Natural killer cell (primary cell): Measurements from ENCODE around the gene REEP5. TPM values are rescaled to one million over a fixed set of nuclear protein-coding genes. Genes with fewer than 3 reads are reported as not detected.

Experiments used
- ATAC-seq, 3 donors: fragments of 150-1000 bp in 2 of 3; fragments of 200-7000 bp in 1 of 3; cut with Tn5 transposase; 1 replicate in 1 of 3; 2 replicates in 2 of 3; pipeline ENCODE4 v1.10.0; 2021; ENCODE audit warnings: mild to moderate bottlenecking in 2 of 3, moderate library complexity in 2 of 3
- DNase-seq, 2 donors: peaks; one replicate each; pipeline versions ENCODE4 v3.0.0 to v3.0.0-alpha.2; 2013 to 2021; ENCODE audit warnings: mixed read lengths in 1 of 2
- H3K27ac ChIP-seq: one replicate; pipeline ENCODE4 v1.5.1; 2013; ENCODE audit warnings: mild to moderate bottlenecking, low read length
- H3K27me3 ChIP-seq: one replicate; pipeline ENCODE4 v1.6.1; 2013; ENCODE audit warnings: low read length; ENCODE audit not compliant: control insufficient read depth, insufficient read depth
- H3K36me3 ChIP-seq: one replicate; pipeline ENCODE4 v1.6.1; 2013; ENCODE audit warnings: low read length; ENCODE audit not compliant: control insufficient read depth, insufficient read depth
- H3K4me1 ChIP-seq: one replicate; pipeline ENCODE4 v1.6.1; 2013; ENCODE audit warnings: low read length; ENCODE audit not compliant: control insufficient read depth, insufficient read depth
- H3K4me3 ChIP-seq: one replicate; pipeline ENCODE4 v1.5.1; 2013; ENCODE audit warnings: low read length
- H3K9me3 ChIP-seq: one replicate; pipeline ENCODE4 v1.6.1; 2013; ENCODE audit warnings: low read length; ENCODE audit not compliant: control insufficient read depth, insufficient read depth
- H3K27ac Mint-ChIP-seq, 2 donors: one replicate each; pipeline ENCODE4 v1.8.0; 2022; ENCODE audit warnings: mild to moderate bottlenecking in 2 of 2, mixed read lengths in 2 of 2, moderate library complexity in 1 of 2
- H3K27me3 Mint-ChIP-seq, 2 donors: one replicate each; pipeline ENCODE4 v1.8.0; 2022; ENCODE audit warnings: low read depth in 2 of 2, mixed read lengths in 2 of 2
- H3K36me3 Mint-ChIP-seq: one replicate; pipeline ENCODE4 v1.8.0; 2022; ENCODE audit warnings: mixed read lengths
- H3K4me1 Mint-ChIP-seq, 2 donors: one replicate each; pipeline ENCODE4 v1.8.0; 2022; ENCODE audit warnings: mixed read lengths in 2 of 2
- H3K4me3 Mint-ChIP-seq: one replicate; pipeline ENCODE4 v1.8.0; 2022; ENCODE audit warnings: mild to moderate bottlenecking, moderate library complexity, mixed read lengths
- H3K9me3 Mint-ChIP-seq, 2 donors: one replicate each; pipeline ENCODE4 v1.8.0; 2022; ENCODE audit warnings: mixed read lengths in 2 of 2
- WGBS: methylation state at CpG from one replicate; pipeline ENCODE4 v1.1.7; 2013; ENCODE audit warnings: missing lambda C conversion rate; ENCODE audit not compliant: insufficient coverage; 5-methylcytosine and 5-hydroxymethylcytosine counted together
- intact Hi-C: fragments of 100-400 bp; cut with micrococcal nuclease; formaldehyde crosslinking; loops from one replicate; pipeline ENCODE4 v1.14.2; 2022
- total RNA-seq, 4 donors: library from RNA; stranded (reverse); fragments of 120-200 nt in 1 of 4; gene quantifications; one replicate each; pipeline versions ENCODE4 v1.2.3 to v1.2.4, GENCODE V29; 2013 to 2022
- TF ChIP-seq, protein P1 (sequence below): fragments of 200-600 bp; IDR thresholded peaks from one replicate; pipeline ENCODE4 v1.8.0; 2022; ENCODE audit warnings: antibody characterized with exemption

REEP5 gene
- total RNA-seq, 3 donors from 2014 or later (not counting 1 experiment from before 2014, with no cell fraction given) = 42.8 to 46.5 (median 46.5) TPM

DNA sequence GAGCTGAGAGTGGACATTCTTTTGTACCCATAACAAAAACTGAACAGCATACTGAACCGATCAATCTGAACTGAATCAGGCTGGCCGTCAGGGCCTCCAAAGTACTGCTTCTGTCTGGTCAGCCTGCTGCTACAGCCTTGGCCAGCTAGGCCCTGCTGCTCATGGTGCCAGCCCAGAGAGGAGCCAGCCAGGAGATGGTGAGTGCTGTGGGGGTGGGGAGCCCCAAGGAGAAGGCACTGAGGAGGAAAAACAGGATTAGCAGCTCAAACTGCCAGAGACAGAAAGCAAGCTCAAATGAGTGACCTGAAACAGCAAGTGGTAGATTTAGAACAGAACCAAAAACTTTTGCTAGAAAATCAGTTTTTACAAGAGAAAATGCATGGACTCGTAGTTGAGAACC is 37.0 kb downstream of the REEP5 start:
- no peak overlapping the region for H3K27ac ChIP-seq
- intact Hi-C loops = no loop called here
- no peak for ATAC-seq

DNA sequence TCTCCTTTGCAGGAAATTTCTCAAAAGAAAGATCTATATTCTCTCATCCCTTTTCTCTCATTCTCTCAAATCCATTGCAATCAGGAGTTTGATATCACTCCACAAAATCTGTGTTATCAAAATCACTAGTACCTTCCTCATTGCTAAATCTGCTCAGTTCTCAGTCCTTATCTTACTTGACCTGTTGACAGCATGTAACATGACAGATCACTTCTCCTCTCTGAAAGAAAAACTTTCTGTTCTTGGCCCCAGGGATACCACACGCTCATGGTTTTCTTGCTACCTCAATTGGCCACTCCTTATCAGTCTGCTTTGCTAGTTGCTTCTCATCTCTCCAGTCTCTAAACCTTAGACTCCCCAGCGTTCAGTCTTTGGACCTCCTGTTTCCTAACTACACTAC is 38.8 kb downstream of the REEP5 start:
- TF ChIP-seq, protein P1, sequence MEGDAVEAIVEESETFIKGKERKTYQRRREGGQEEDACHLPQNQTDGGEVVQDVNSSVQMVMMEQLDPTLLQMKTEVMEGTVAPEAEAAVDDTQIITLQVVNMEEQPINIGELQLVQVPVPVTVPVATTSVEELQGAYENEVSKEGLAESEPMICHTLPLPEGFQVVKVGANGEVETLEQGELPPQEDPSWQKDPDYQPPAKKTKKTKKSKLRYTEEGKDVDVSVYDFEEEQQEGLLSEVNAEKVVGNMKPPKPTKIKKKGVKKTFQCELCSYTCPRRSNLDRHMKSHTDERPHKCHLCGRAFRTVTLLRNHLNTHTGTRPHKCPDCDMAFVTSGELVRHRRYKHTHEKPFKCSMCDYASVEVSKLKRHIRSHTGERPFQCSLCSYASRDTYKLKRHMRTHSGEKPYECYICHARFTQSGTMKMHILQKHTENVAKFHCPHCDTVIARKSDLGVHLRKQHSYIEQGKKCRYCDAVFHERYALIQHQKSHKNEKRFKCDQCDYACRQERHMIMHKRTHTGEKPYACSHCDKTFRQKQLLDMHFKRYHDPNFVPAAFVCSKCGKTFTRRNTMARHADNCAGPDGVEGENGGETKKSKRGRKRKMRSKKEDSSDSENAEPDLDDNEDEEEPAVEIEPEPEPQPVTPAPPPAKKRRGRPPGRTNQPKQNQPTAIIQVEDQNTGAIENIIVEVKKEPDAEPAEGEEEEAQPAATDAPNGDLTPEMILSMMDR = no peak
- H3K27me3 ChIP-seq = no peaks in the 10 kb centered on the region
- Mint-ChIP-seq H3K27ac (no peak overlapping the region), H3K36me3 (no peaks in the 10 kb centered on the region), H3K4me3 (no peak overlapping the region), H3K4me1 (peaks cover 23 to 31% of the 10 kb centered on the region in 2 donors), H3K9me3 (no peaks in the 10 kb centered on the region), H3K27me3 (no peaks in the 10 kb centered on the region)
- H3K27ac ChIP-seq = no peak overlapping the region
- DNase-seq (no peak), ATAC-seq (peak in 1 of 3 donors; percentile 48)
- WGBS = 93% methylated on average over 2 of the region's 2 CpGs
- no peaks in the 10 kb centered on the region for H3K9me3 ChIP-seq
- intact Hi-C loops = no loop called here
- peaks cover 8% of the 10 kb centered on the region for H3K4me1 ChIP-seq
- no peak overlapping the region for H3K4me3 ChIP-seq
- peaks cover 57% of the 10 kb centered on the region for H3K36me3 ChIP-seq

More for the DNA sequence above, 37.0 kb downstream of the REEP5 start:
- Mint-ChIP-seq H3K27ac (peak overlapping the region in 1 of 2 donors; percentile 46), H3K9me3 (no peaks in the 10 kb centered on the region), H3K36me3 (no peaks in the 10 kb centered on the region), H3K4me1 (peaks cover 23 to 31% of the 10 kb centered on the region in 2 donors), H3K27me3 (no peaks in the 10 kb centered on the region), H3K4me3 (no peak overlapping the region)
- no peak for DNase-seq
- Histone ChIP-seq H3K36me3 (peaks cover 46% of the 10 kb centered on the region), H3K4me1 (peaks cover 15% of the 10 kb centered on the region), H3K4me3 (no peak overlapping the region), H3K9me3 (no peaks in the 10 kb centered on the region), H3K27me3 (no peaks in the 10 kb centered on the region)
- TF ChIP-seq, protein P1 = no peak
- whole genome bisulfite sequencing = 98% methylated on average over 3 of the region's 3 CpGs

DNA sequence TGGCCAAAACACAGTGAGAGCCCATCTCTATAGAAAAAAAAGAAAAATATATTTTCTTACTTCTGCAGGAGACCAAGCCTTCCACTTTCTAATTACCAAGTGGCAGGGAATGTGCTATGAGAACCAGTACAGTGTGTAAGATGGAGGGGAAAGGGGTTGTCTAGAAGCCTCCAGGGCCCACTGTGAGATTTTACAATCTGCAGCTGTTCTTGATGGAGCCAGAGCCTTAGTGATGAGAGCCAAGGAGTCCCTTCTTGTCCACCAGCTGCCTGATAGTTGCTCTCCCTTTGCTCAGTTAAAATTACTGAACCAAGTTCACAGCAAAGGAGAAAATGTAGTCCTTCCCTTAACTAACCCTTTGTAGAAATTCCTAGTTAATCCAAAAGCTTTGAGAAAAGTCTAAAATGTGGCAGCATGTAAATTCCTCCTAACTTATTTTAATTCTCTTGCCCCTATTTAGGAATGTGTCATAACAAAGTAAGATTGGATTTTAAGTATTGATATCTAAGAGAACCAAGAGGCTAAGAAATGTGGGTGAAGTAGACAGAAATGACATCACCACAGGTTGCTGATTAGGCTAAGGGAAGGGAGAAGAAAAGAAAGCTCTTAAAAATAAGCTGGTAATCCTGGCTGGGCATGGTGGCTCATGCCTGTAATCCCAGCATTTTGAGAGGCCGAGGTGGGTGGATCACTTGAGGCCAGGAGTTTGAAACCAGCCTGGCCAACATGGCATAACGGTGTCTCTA is 41.6 kb downstream of the REEP5 start:
- Histone ChIP-seq H3K36me3 (peaks cover 57% of the 10 kb centered on the region), H3K4me3 (no peak overlapping the region), H3K4me1 (peaks cover 3% of the 10 kb centered on the region), H3K27ac (no peak overlapping the region), H3K27me3 (no peaks in the 10 kb centered on the region), H3K9me3 (no peaks in the 10 kb centered on the region)
- Mint-ChIP-seq H3K4me1 (peaks cover 19 to 24% of the 10 kb centered on the region in 2 donors), H3K9me3 (no peaks in the 10 kb centered on the region), H3K36me3 (peaks cover 5% of the 10 kb centered on the region), H3K4me3 (no peak overlapping the region), H3K27ac (peak overlapping the region; percentile 4 to 57), H3K27me3 (no peaks in the 10 kb centered on the region)
- intact Hi-C loops = no loop called here
- TF ChIP-seq, protein P1 = no peak
- ATAC-seq = no peak
- no peak for DNase-seq
- 81% methylated on average over 2 of the region's 2 CpGs for WGBS
